D721Med (cell line): ENCODE measurements around the gene LCN9.
"Not testable (repeated sequence)": the region's sequence is repeated elsewhere in the genome, so short reads cannot be mapped to it uniquely, and the experiment has no call there.

ENCODE experiments used
- DNase-seq: peaks from one replicate; pipeline ENCODE4 v3.0.0; 2011; ENCODE audit warnings: low spot score; ENCODE audit not compliant: insufficient read length
- FAIRE-seq: peaks from 2 replicates; lab custom pipeline; 2011; peaks lifted over from hg19 to GRCh38; lab: Jason Lieb, UNC
- CTCF ChIP-seq: IDR thresholded peaks from 2 replicates; pipeline ENCODE4 v1.5.1; 2012; ENCODE audit warnings: mild to moderate bottlenecking, control low read depth; ENCODE audit not compliant: insufficient read depth; ENCODE audit errors: missing control alignments

LCN9 gene

GRCh38 chr9:135632841-135633240 lies 30.3 kb upstream of the LCN9 start:
- FAIRE-seq (no peak), DNase-seq (no peak)
- TF ChIP-seq CTCF = no peak

DNA sequence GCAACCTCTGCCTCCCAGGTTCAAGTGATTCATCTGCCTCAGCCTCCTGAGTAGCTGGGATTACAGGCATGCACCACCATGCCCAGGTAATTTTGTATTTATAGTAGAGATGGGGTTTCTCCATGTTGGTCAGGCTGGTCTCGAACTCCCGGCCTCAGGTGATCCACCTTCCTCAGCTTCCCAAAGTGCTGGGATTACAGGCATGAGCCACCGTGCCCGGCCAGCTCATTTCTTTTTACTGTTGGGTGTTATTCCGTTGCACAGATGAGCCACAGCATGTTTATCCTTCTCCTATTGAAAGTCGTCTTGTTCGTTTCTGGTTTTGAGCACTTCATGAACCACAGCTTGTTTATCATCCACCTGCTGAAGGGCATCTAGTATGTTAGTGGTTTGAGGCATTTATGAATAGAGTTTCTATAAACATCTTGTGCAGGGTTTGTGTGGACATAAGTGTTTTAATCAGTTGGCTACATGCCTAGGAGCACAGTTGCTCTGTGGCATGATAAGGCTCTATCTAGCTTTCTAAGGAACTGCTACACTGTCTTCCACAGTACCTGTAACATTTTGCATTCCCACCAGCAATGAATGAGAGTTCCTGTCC lies 26.1 kb upstream of the LCN9 start:
- not testable (repeated sequence) for DNase-seq, FAIRE-seq

DNA sequence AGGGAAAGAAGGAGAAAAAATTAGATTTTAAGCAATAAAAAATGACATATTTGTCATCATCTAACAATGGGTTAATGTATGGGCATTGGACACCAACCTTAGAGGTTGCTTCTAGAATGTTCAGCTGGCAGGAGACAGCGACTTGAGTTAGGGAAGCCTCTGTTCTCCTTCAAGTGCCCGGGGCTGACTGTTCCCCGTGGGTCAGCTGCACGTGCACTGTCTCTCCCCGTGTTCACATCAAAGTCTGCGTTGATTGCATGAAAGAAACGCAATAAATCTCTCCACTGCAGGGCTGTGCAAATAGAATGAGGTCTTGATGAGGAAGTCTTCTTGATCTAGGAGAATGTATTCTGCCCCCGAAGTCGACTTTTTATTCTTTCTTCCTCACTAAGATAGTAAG lies 23.9 kb upstream of the LCN9 start, which contains the start of gene GLT6D1:
TSS of gene GLT6D1 (minus strand) at position 345 of the 400 bp plus-strand sequence. CDS start 353 bp downstream, outside the sequence.
- DNase-seq (no peak), FAIRE-seq (no peak)
- no peak for TF ChIP-seq CTCF

- FAIRE-seq = no peak
- no peak for DNase-seq
- no peak for TF ChIP-seq CTCF
Observed at GRCh38 chr9:135641047-135641446, 22.1 kb upstream of the LCN9 start.

DNA sequence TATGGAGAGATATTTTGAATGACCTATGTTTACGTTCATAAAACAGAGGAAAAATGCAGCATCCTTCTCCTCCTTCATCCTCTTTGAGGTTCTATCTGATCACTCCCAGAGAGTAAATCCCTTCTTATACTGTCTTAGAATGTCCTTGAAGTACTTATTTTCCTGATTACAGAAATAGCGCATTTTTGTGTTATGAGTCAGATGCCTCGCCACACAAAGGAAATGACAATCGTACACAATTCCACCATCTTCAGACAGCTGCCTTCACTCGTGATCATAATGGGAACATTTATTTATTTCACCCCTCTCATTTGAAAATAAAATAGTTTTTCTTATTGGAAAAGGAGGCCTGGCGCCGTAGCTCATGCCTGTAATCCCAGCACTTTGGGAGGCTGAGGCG lies 21.4 kb upstream of the LCN9 start:
- FAIRE-seq (no peak), DNase-seq (no peak)
- TF ChIP-seq CTCF = no peak

DNA sequence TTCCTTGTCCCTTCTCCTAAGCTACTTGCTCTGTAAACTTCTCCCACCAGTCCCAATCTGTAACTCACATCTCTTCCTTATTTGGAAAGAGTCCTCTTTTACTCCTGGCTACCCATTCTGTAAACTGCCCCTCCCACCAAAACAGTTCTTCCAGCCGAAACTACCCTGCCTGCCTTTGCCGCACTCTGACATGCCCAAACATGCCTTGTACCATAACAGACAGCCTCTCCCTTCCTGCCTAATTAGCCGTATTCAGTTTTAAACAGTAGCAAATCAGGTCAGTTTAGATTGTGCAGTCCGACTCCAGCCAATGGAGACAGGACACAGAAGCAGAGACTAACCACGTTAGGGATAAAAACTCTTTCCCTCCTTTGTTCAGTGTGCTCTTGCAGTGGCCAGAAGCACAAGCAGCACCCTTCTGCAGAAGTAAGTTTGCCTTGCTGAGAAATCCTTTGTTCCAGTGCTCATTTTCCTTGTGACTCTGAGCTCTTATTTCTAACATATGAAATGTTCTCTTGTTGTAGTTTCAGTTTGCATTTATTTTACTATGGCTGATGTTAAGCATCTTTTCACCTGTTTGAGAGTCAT lies 18.4 kb upstream of the LCN9 start:
- TF ChIP-seq CTCF = no peak
- DNase-seq (no peak), FAIRE-seq (no peak)

DNA sequence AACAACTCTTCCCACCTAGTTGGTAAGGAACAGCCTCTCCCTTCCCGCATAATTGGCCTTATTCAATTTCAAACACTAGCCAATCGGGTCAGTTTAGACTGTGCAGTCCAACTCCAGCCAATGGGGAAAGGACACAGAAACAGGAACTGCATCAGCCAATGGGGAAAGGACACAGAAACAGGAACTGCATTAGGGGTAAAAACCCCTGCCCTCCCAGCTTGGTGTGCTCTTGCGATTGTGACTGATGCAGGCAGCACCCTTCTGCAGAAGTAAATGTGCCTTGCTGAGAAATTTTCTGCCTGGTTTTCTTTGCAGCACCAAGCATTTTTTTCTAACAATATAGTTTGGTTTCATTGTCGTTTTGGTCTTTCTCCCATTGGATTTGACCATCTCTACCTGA lies 15.2 kb upstream of the LCN9 start:
- DNase-seq = no peak
- TF ChIP-seq CTCF = no peak
- no peak for FAIRE-seq
